Kidney (tissue), 14 donors: ENCODE data around the gene POLD1. TPM values are rescaled to one million over a fixed set of nuclear protein-coding genes. Genes with fewer than 3 reads are reported as not detected.

Experiments used
- DNase-seq, 5 donors: peaks; one replicate each; pipeline ENCODE4 v3.0.0-alpha.2; 2013 to 2020
- FAIRE-seq: peaks from 2 replicates; lab custom pipeline; 2012; peaks lifted over from hg19 to GRCh38; lab: Jason Lieb, UNC
- H3K27ac ChIP-seq, 2 donors: one replicate each; pipeline ENCODE4 v1.7.0; 2013; ENCODE audit warnings: low read depth in 2 of 2, low read length in 2 of 2, inconsistent platforms in 1 of 2
- H3K27me3 ChIP-seq: one replicate; pipeline ENCODE4 v1.7.1; 2013; ENCODE audit warnings: low read length, inconsistent platforms; ENCODE audit not compliant: control insufficient read depth, insufficient read depth
- H3K36me3 ChIP-seq, 3 donors: one replicate each; pipeline versions ENCODE4 v1.7.0 to v1.7.1; 2013; ENCODE audit warnings: low read length in 3 of 3, control low read depth in 1 of 3, inconsistent platforms in 1 of 3; ENCODE audit not compliant: insufficient read depth in 3 of 3, control insufficient read depth in 2 of 3
- H3K4me1 ChIP-seq, 3 donors: one replicate each; pipeline versions ENCODE4 v1.7.0 to v1.7.1; 2013; ENCODE audit warnings: low read length in 3 of 3, inconsistent platforms in 1 of 3, low read depth in 1 of 3; ENCODE audit not compliant: control insufficient read depth in 2 of 3, insufficient read depth in 2 of 3
- H3K4me3 ChIP-seq, 3 donors: one replicate each; pipeline versions ENCODE4 v1.7.0 to v1.8.1; 2013; ENCODE audit warnings: low read length in 3 of 3, control low read depth in 1 of 3, inconsistent platforms in 1 of 3
- H3K9ac ChIP-seq, 3 donors: one replicate each; pipeline versions ENCODE4 v1.7.0 to v1.7.1; 2013; ENCODE audit warnings: low read length in 3 of 3, control low read depth in 1 of 3, inconsistent platforms in 1 of 3
- H3K9me3 ChIP-seq, 3 donors: one replicate each; pipeline versions ENCODE4 v1.7.0 to v1.7.1; 2013; ENCODE audit warnings: low read length in 3 of 3, control low read depth in 1 of 3, inconsistent platforms in 1 of 3; ENCODE audit not compliant: control insufficient read depth in 2 of 3, insufficient read depth in 1 of 3
- intact Hi-C: fragments of 100-400 bp; cut with DNase I; formaldehyde crosslinking; loops from one replicate; pipeline ENCODE4 v1.11.1; 2022
- polyA plus RNA-seq: library from polyadenylated mRNA; stranded (reverse); fragments of 350-450 nt; fragmentation: Illumina TruSeq; extraction: RNeasy Lipid Tissue Mini Kit (QIAGEN cat#74804); gene quantifications from one replicate; pipeline ENCODE4 v1.2.3, GENCODE V29; 2014; ENCODE audit warnings: low read depth, low replicate concordance; ENCODE audit not compliant: insufficient read depth
- total RNA-seq: library from RNA; stranded (reverse); fragmentation: NEBNext Ultra II Directional; extraction: Animal tissue kit (Norgen Biotek cat#: 25700); gene quantifications from one replicate; pipeline ENCODE4 v1.2.1, GENCODE V29; 2021
- TF ChIP-seq, protein P1 (sequence below): IDR thresholded peaks from 3 replicates; pipeline ENCODE4 v1.5.1; 2012; ENCODE audit warnings: mild to moderate bottlenecking, moderate library complexity, borderline replicate concordance; ENCODE audit not compliant: insufficient read depth; ENCODE audit errors: extremely low read depth
- donor health status: control.
- donor health status: control.
- donor health status: control.
- donor health status: control.
- donor health status: control.
- donor health status: DM: yes; HTN: yes; CAD: no.
- donor health status: Normal renal cell carcinoma (clear cell type).

Gene POLD1
- total and polyA plus RNA-seq, 2 donors from 2014 or later, result 17.8 to 22.1 TPM

DNA sequence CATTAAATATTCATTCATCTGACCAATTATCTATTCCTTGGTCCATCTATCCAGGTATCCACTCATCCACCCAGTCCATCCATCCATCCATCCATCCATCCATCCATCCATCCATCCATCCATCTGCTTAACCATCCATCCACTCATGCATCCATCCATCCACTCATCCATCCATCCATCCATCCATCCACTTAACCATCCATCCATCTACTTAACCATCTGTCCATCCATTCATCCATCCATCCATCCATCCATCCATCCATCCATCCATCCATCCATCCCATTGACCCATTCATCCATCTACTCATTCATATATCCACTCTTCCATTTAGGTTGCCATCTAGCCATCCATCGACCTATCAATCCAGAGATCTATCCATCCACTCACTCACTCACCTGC lies 59.9 kb downstream of the POLD1 start:
- no peaks in the 10 kb centered on the region for H3K36me3 ChIP-seq
- no peak overlapping the region for H3K4me3 ChIP-seq
- no peak for FAIRE-seq
- no peaks in the 10 kb centered on the region for H3K4me1 ChIP-seq
- no peaks in the 10 kb centered on the region for H3K27me3 ChIP-seq
- intact Hi-C loops, result no loop called here
- no peak for DNase-seq
- no peak overlapping the region for H3K9ac ChIP-seq
- H3K9me3 ChIP-seq, result no peaks in the 10 kb centered on the region
- no peak overlapping the region for H3K27ac ChIP-seq
- TF ChIP-seq, protein P1, sequence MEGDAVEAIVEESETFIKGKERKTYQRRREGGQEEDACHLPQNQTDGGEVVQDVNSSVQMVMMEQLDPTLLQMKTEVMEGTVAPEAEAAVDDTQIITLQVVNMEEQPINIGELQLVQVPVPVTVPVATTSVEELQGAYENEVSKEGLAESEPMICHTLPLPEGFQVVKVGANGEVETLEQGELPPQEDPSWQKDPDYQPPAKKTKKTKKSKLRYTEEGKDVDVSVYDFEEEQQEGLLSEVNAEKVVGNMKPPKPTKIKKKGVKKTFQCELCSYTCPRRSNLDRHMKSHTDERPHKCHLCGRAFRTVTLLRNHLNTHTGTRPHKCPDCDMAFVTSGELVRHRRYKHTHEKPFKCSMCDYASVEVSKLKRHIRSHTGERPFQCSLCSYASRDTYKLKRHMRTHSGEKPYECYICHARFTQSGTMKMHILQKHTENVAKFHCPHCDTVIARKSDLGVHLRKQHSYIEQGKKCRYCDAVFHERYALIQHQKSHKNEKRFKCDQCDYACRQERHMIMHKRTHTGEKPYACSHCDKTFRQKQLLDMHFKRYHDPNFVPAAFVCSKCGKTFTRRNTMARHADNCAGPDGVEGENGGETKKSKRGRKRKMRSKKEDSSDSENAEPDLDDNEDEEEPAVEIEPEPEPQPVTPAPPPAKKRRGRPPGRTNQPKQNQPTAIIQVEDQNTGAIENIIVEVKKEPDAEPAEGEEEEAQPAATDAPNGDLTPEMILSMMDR, result no peak

DNA sequence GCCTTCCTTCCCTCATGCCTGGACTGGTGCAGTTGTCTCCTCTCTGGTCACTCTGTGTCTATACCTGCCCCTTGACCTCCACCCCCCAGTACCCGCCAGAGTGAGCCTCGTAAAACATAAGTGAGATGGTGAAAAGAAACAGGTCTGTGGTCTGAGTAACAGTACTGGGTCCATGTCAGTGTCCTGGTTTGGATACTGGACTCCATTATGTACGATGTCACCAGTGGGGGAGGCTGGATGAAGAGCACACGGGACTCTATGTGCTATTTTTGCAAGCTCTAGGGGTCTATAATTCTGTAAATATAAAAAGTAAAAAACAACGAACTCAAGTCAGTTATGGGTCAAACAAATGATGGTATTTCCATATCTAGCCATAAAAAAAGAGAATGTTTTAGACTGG lies 62.9 kb downstream of the POLD1 start:
- Histone ChIP-seq H3K4me3 (no peak overlapping the region), H3K4me1 (no peaks in the 10 kb centered on the region), H3K27me3 (no peaks in the 10 kb centered on the region), H3K9me3 (no peaks in the 10 kb centered on the region), H3K27ac (no peak overlapping the region), H3K9ac (no peak overlapping the region), H3K36me3 (no peaks in the 10 kb centered on the region)
- TF ChIP-seq, protein P1, result no peak
- FAIRE-seq (no peak), DNase-seq (no peak)
- intact Hi-C loops, result no loop called here

DNA sequence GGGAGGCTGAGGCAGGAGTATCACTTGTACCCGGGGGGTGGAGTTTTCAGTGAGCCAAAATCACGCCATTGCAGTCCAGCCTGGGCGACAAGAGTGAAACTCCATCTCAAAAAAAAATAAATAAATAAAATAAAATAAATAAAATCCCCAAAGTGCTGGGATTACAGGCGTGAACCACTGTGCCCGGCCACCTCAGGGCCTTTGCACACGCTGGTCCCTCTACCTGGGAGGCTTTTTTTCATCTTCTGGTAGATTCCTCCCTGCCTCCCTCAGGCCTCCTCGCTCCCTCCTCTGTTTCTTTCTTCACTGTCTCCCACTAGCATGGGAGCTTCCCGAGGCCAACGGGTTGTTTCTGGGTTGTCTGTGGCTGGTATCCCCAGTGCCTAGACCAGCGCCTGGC lies 63.6 kb downstream of the POLD1 start:
- H3K4me1 ChIP-seq, result no peaks in the 10 kb centered on the region
- DNase-seq (no peak), FAIRE-seq (no peak)
- intact Hi-C loops, result no loop called here
- no peaks in the 10 kb centered on the region for H3K36me3 ChIP-seq
- H3K9me3 ChIP-seq, result no peaks in the 10 kb centered on the region
- no peak overlapping the region for H3K27ac ChIP-seq
- no peaks in the 10 kb centered on the region for H3K27me3 ChIP-seq
- H3K9ac ChIP-seq, result no peak overlapping the region
- no peak overlapping the region for H3K4me3 ChIP-seq
- TF ChIP-seq, protein P1, result no peak

- Histone ChIP-seq H3K27ac (no peak overlapping the region), H3K27me3 (no peaks in the 10 kb centered on the region), H3K4me3 (no peak overlapping the region), H3K9ac (no peak overlapping the region), H3K9me3 (no peaks in the 10 kb centered on the region), H3K4me1 (no peaks in the 10 kb centered on the region), H3K36me3 (no peaks in the 10 kb centered on the region)
- FAIRE-seq (no peak), DNase-seq (no peak)
- TF ChIP-seq, protein P1, result no peak
- intact Hi-C loops, result no loop called here
These were observed 65.2 kb downstream of the POLD1 start for GRCh38 chr19:50449236-50449899.
